Endothelial cell (in vitro differentiated cells): ENCODE measurements around the gene C1QTNF6. TPM values are rescaled to one million over a fixed set of nuclear protein-coding genes. Genes with fewer than 3 reads are reported as not detected.

Experiments used
- DNase-seq: peaks from one replicate; pipeline ENCODE4 v3.0.0; 2021; ENCODE audit warnings: low spot score
- H3K27ac Mint-ChIP-seq: one replicate; pipeline ENCODE4 v1.8.0; 2021; ENCODE audit warnings: mixed read lengths, inconsistent platforms; ENCODE audit not compliant: unreplicated experiment
- H3K27me3 Mint-ChIP-seq: one replicate; pipeline ENCODE4 v1.8.0; 2021; ENCODE audit warnings: mild to moderate bottlenecking, moderate library complexity, mixed read lengths, inconsistent platforms; ENCODE audit not compliant: unreplicated experiment
- H3K36me3 Mint-ChIP-seq: one replicate; pipeline ENCODE4 v1.8.0; 2021; ENCODE audit warnings: mild to moderate bottlenecking, low read depth, mixed read lengths, inconsistent platforms; ENCODE audit not compliant: unreplicated experiment
- H3K4me1 Mint-ChIP-seq: one replicate; pipeline ENCODE4 v1.8.0; 2021; ENCODE audit warnings: mild to moderate bottlenecking, mixed read lengths, inconsistent platforms; ENCODE audit not compliant: unreplicated experiment
- H3K4me3 Mint-ChIP-seq: one replicate; pipeline ENCODE4 v1.8.0; 2021; ENCODE audit warnings: mild to moderate bottlenecking, mixed read lengths, inconsistent platforms; ENCODE audit not compliant: unreplicated experiment
- H3K9me3 Mint-ChIP-seq: one replicate; pipeline ENCODE4 v1.8.0; 2021; ENCODE audit warnings: mixed read lengths, inconsistent platforms; ENCODE audit not compliant: unreplicated experiment
- CTCF ChIP-seq: fragments of 200-600 bp; sonication (generic); IDR thresholded peaks from one replicate; pipeline ENCODE4 v1.5.0; 2021; ENCODE audit warnings: antibody characterized with exemption; ENCODE audit not compliant: unreplicated experiment
- total RNA-seq: library from RNA; stranded (reverse); fragmentation: NEBNext Ultra II Directional; extraction: Animal tissue kit (Norgen Biotek cat#: 25700); gene quantifications from one replicate; pipeline ENCODE4 v1.2.1, GENCODE V29; 2021; ENCODE audit not compliant: unreplicated experiment

The C1QTNF6 gene
- total RNA-seq, 1 donor from 2014 or later = 32.7 TPM

GRCh38 chr22:37137903-37138665, 50.0 kb downstream of the C1QTNF6 start:
- Mint-ChIP-seq H3K4me3 (no peak overlapping the region), H3K4me1 (no peaks in the 10 kb centered on the region), H3K9me3 (no peaks in the 10 kb centered on the region), H3K27ac (no peak overlapping the region), H3K36me3 (no peaks in the 10 kb centered on the region), H3K27me3 (peaks cover 14% of the 10 kb centered on the region)
- DNase-seq = no peak
- no peak for TF ChIP-seq CTCF

GRCh38 chr22:37137131-37137530, 50.9 kb downstream of the C1QTNF6 start:
- no peak overlapping the region for H3K4me3 Mint-ChIP-seq
- no peak for DNase-seq

GRCh38 chr22:37135023-37135422, 53.0 kb downstream of the C1QTNF6 start:
- no peak overlapping the region for H3K4me3 Mint-ChIP-seq
- no peak for DNase-seq
- peaks cover 14% of the 10 kb centered on the region for H3K27me3 Mint-ChIP-seq
- no peaks in the 10 kb centered on the region for H3K9me3 Mint-ChIP-seq
- no peak for TF ChIP-seq CTCF
- no peaks in the 10 kb centered on the region for H3K4me1 Mint-ChIP-seq
- H3K27ac Mint-ChIP-seq = no peak overlapping the region
- H3K36me3 Mint-ChIP-seq = no peaks in the 10 kb centered on the region

More at GRCh38 chr22:37137131-37137530, 50.9 kb downstream of the C1QTNF6 start:
- Mint-ChIP-seq H3K27ac (no peak overlapping the region), H3K27me3 (peaks cover 12% of the 10 kb centered on the region), H3K4me1 (no peaks in the 10 kb centered on the region), H3K36me3 (no peaks in the 10 kb centered on the region), H3K9me3 (no peaks in the 10 kb centered on the region)
- no peak for TF ChIP-seq CTCF

- Mint-ChIP-seq H3K27me3 (peaks cover 13% of the 10 kb centered on the region), H3K27ac (no peak overlapping the region), H3K4me3 (no peak overlapping the region), H3K4me1 (no peaks in the 10 kb centered on the region), H3K9me3 (no peaks in the 10 kb centered on the region), H3K36me3 (no peaks in the 10 kb centered on the region)
- no peak for DNase-seq
- TF ChIP-seq CTCF = no peak
Measured at GRCh38 chr22:37133304-37134018, 54.6 kb downstream of the C1QTNF6 start.

GRCh38 chr22:37132773-37133172, 55.3 kb downstream of the C1QTNF6 start:
- no peak overlapping the region for H3K4me3 Mint-ChIP-seq
- peaks cover 13% of the 10 kb centered on the region for H3K27me3 Mint-ChIP-seq
- TF ChIP-seq CTCF = no peak
- DNase-seq = no peak
- no peaks in the 10 kb centered on the region for H3K4me1 Mint-ChIP-seq
- H3K36me3 Mint-ChIP-seq = no peaks in the 10 kb centered on the region
- H3K27ac Mint-ChIP-seq = no peak overlapping the region
- H3K9me3 Mint-ChIP-seq = no peaks in the 10 kb centered on the region
